IMR-90 (cell line): ENCODE data around the gene BAZ2B.

Experiments
- CTCF ChIP-seq: conservative IDR thresholded peaks from 2 replicates; pipeline ENCODE4 v1.5.1; 2012; ENCODE audit warnings: mild to moderate bottlenecking, low read depth, low read length, improper control_type of control experiment
- RCOR1 ChIP-seq: IDR thresholded peaks from 2 replicates; pipeline ENCODE4 v1.6.1; 2012; ENCODE audit warnings: mild to moderate bottlenecking, low read length, improper control_type of control experiment; ENCODE audit not compliant: insufficient replicate concordance

- TF ChIP-seq RCOR1 (no peak), CTCF (no peak)
These were observed 20.8 kb downstream of the BAZ2B start for GRCh38 chr2:159595410-159596046.
